ENCODE data around the gene THRAP3. TPM values are rescaled to one million over a fixed set of nuclear protein-coding genes. Genes with fewer than 3 reads are reported as not detected.

Gene THRAP3
- total RNA-seq, 1 donor from 2014 or later, result 167 TPM

DNA sequence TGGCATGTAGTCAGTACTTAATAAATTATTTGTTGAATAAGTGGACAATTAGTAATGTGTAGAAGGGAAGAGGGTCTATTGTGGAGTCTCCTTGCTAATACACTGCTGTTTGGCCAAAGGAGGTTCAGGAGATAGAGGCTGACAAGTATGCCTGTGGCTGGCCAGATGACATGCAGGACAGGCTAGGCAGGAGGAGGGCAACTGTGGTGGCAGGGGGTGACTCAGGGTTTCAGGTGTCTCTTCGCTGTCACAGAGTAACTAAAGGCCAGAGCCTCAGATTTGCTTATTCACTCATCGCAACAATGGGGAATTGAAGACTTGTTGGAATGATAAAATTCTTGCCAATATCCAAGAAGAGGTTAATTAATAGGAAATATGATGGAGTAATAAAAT, 33.1 kb downstream of the THRAP3 start:
- H3K4me3 Mint-ChIP-seq, result no peak overlapping the region
- TF ChIP-seq, protein P1, sequence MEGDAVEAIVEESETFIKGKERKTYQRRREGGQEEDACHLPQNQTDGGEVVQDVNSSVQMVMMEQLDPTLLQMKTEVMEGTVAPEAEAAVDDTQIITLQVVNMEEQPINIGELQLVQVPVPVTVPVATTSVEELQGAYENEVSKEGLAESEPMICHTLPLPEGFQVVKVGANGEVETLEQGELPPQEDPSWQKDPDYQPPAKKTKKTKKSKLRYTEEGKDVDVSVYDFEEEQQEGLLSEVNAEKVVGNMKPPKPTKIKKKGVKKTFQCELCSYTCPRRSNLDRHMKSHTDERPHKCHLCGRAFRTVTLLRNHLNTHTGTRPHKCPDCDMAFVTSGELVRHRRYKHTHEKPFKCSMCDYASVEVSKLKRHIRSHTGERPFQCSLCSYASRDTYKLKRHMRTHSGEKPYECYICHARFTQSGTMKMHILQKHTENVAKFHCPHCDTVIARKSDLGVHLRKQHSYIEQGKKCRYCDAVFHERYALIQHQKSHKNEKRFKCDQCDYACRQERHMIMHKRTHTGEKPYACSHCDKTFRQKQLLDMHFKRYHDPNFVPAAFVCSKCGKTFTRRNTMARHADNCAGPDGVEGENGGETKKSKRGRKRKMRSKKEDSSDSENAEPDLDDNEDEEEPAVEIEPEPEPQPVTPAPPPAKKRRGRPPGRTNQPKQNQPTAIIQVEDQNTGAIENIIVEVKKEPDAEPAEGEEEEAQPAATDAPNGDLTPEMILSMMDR (conservative IDR thresholded peaks at IDR 0.05), result no peak

DNA sequence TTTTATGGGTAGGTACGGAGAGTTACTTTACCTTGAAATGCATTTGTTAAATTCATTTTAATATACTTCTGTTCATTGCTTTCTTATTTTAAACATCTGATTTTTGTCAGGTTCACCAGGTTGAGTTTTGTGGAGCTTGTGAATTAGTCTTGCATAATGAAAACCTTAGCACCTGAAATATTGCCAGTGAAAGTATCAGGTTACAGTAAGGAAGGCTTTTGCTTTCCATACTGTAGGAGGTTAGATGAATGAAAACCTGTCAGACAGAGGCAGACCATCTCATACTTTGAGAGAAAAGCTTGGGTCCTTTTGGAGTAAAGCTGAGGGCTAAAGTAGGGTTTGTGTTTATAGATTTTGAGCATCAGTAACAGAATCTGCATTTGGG, 34.7 kb downstream of the THRAP3 start:
- Mint-ChIP-seq H3K36me3 (ENCODE audit: low read depth) (peaks cover 7% of the 10 kb centered on the region), H3K27ac (ENCODE audit: unreplicated experiment) (no peak overlapping the region), H3K4me3 (no peak overlapping the region), H3K9me3 (no peaks in the 10 kb centered on the region), H3K27me3 (ENCODE audit: low read depth) (no peaks in the 10 kb centered on the region), H3K4me1 (no peaks in the 10 kb centered on the region)
- TF ChIP-seq, protein P1 (conservative IDR thresholded peaks at IDR 0.05), result no peak
- no peak for DNase-seq (ENCODE audit: low read depth, low spot score)

More for the DNA sequence above, 33.1 kb downstream of the THRAP3 start:
- Mint-ChIP-seq H3K27ac (ENCODE audit: unreplicated experiment) (no peak overlapping the region), H3K9me3 (no peaks in the 10 kb centered on the region), H3K27me3 (ENCODE audit: low read depth) (no peaks in the 10 kb centered on the region), H3K36me3 (ENCODE audit: low read depth) (peaks cover 7% of the 10 kb centered on the region), H3K4me1 (no peaks in the 10 kb centered on the region)
- no peak for DNase-seq (ENCODE audit: low read depth, low spot score)

DNA sequence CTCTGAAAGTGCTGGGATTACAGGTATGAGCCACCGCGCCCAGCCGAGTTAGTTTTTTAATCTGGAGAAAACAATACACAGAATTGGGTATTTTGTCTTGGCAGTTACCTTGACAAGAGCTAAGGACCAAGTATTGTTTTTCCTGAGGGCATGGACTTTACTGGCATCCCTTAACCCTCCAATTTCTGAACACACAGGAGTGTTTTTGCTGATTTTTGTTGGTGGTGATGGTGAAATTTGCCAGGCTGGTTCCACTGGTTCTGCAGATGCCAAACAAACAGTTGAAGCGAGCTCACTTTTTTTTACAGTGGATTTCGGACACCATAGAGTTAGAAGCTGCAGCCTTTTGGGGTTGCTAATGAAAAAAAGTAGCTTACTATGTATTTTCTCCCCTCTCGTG, 44.7 kb downstream of the THRAP3 start:
- H3K27me3 Mint-ChIP-seq (ENCODE audit: low read depth), result no peaks in the 10 kb centered on the region
- no peak overlapping the region for H3K4me3 Mint-ChIP-seq
- H3K4me1 Mint-ChIP-seq, result no peaks in the 10 kb centered on the region
- H3K36me3 Mint-ChIP-seq (ENCODE audit: low read depth), result peaks cover 7% of the 10 kb centered on the region
- DNase-seq (ENCODE audit: low read depth, low spot score), result no peak
- TF ChIP-seq, protein P1 (conservative IDR thresholded peaks at IDR 0.05), result no peak
- H3K9me3 Mint-ChIP-seq, result no peaks in the 10 kb centered on the region
- no peak overlapping the region for H3K27ac Mint-ChIP-seq (ENCODE audit: unreplicated experiment)

DNA sequence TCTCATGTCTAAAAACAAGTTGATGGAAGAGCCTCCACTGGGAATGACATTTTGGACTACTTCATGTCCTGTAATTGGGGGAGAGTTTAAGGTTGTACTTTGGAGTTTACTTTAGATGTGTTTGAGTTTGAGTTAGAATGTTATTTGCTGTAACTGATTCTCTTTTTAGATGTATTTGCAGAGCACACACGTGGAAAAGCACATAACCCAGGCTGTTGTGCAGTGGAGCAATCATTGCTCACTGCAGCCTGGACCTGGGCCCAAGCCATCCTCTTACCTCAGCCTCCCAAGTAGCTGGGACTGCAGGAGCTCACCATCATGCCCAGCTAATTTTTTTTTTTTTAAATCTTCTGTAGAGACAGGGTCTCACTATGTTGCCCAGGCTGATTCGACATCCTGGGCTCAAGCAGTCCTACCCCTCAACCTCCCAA, 45.2 kb downstream of the THRAP3 start:
- Mint-ChIP-seq H3K27ac (ENCODE audit: unreplicated experiment) (no peak overlapping the region), H3K27me3 (ENCODE audit: low read depth) (no peaks in the 10 kb centered on the region), H3K4me1 (no peaks in the 10 kb centered on the region), H3K36me3 (ENCODE audit: low read depth) (peaks cover 7% of the 10 kb centered on the region), H3K4me3 (no peak overlapping the region), H3K9me3 (no peaks in the 10 kb centered on the region)
- TF ChIP-seq, protein P1 (conservative IDR thresholded peaks at IDR 0.05), result no peak
- no peak for DNase-seq (ENCODE audit: low read depth, low spot score)

DNA sequence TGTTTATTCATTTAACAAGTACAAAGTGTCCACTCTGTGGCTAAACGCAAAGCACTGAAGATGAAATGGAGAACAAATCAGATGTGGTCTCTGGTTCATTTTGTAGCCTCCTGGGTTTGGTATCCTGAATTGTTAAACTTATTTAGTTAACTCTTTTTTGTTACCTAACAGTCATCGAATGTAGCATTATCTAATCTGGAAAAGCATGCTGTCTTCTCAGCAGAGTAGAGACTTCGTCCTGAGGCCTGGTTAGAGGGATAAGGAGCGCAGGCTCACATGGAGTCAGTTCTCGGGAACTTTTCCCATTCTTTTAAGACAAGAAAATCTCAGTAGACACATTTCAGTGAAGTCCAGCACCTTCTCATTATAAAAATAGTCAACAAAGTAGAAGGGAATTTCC, 48.8 kb downstream of the THRAP3 start:
- Mint-ChIP-seq H3K9me3 (no peaks in the 10 kb centered on the region), H3K4me3 (no peak overlapping the region), H3K4me1 (no peaks in the 10 kb centered on the region), H3K27ac (ENCODE audit: unreplicated experiment) (no peak overlapping the region), H3K36me3 (ENCODE audit: low read depth) (peaks cover 4% of the 10 kb centered on the region), H3K27me3 (ENCODE audit: low read depth) (no peaks in the 10 kb centered on the region)
- DNase-seq (ENCODE audit: low read depth, low spot score), result no peak
- TF ChIP-seq, protein P1 (conservative IDR thresholded peaks at IDR 0.05), result no peak

DNA sequence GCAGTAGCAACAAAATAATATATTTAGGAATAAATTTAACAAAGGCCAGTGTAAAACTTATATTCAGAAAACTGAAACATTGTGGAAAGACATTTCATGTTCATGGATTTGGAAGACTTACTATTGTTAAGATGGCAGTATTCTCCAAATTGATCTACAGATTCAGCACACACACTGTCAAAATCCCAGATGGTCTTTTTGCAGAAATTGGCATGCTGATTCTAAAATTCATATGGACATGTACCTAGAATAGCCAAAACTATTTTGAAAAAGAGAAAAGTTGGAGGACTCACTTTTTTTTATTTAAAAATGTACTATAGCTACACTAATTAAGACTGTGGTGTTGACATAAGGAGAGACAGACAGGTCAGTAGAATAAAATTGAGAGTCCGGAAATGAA, 50.0 kb downstream of the THRAP3 start:
- peaks cover 4% of the 10 kb centered on the region for H3K36me3 Mint-ChIP-seq (ENCODE audit: low read depth)
- no peaks in the 10 kb centered on the region for H3K27me3 Mint-ChIP-seq (ENCODE audit: low read depth)
- no peaks in the 10 kb centered on the region for H3K4me1 Mint-ChIP-seq
- no peak overlapping the region for H3K4me3 Mint-ChIP-seq
- H3K9me3 Mint-ChIP-seq, result no peaks in the 10 kb centered on the region
- H3K27ac Mint-ChIP-seq (ENCODE audit: unreplicated experiment), result no peak overlapping the region
- no peak for DNase-seq (ENCODE audit: low read depth, low spot score)
- TF ChIP-seq, protein P1 (conservative IDR thresholded peaks at IDR 0.05), result no peak

All from neural crest cell (in vitro differentiated cells).